ENCODE measurements around the gene DRAM1. TPM values are rescaled to one million over a fixed set of nuclear protein-coding genes. Genes with fewer than 3 reads are reported as not detected.

Gene DRAM1
- total RNA-seq, 1 donor from 2014 or later = 3.4 TPM

DNA sequence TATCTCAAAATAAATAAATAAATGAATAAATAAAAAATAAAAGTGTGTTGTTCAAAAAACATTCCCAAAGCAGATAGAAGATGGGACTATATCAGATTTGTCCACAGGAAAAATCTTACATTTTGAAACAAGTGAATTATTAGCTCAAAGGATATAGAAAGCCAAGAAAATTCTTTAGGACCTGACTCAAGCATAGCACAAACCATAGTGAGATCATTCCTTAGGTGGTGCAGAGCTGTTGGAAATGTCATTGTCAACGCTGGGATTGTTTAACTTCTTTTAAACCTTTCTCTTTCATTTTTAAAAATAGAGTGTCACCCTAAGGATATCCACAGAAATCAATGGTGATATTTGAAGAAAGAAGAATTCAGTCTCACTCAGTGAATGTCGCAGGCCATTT, 43.5 kb downstream of the DRAM1 start:
- no peak overlapping the region for H3K27ac Mint-ChIP-seq (ENCODE audit: unreplicated experiment)
- H3K4me1 Mint-ChIP-seq = no peaks in the 10 kb centered on the region
- TF ChIP-seq, protein P1, sequence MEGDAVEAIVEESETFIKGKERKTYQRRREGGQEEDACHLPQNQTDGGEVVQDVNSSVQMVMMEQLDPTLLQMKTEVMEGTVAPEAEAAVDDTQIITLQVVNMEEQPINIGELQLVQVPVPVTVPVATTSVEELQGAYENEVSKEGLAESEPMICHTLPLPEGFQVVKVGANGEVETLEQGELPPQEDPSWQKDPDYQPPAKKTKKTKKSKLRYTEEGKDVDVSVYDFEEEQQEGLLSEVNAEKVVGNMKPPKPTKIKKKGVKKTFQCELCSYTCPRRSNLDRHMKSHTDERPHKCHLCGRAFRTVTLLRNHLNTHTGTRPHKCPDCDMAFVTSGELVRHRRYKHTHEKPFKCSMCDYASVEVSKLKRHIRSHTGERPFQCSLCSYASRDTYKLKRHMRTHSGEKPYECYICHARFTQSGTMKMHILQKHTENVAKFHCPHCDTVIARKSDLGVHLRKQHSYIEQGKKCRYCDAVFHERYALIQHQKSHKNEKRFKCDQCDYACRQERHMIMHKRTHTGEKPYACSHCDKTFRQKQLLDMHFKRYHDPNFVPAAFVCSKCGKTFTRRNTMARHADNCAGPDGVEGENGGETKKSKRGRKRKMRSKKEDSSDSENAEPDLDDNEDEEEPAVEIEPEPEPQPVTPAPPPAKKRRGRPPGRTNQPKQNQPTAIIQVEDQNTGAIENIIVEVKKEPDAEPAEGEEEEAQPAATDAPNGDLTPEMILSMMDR (conservative IDR thresholded peaks at IDR 0.05) = no peak
- no peaks in the 10 kb centered on the region for H3K36me3 Mint-ChIP-seq (ENCODE audit: low read depth)
- DNase-seq (ENCODE audit: low read depth, low spot score) = no peak
- no peaks in the 10 kb centered on the region for H3K9me3 Mint-ChIP-seq
- no peak overlapping the region for H3K4me3 Mint-ChIP-seq
- peaks cover 5% of the 10 kb centered on the region for H3K27me3 Mint-ChIP-seq (ENCODE audit: low read depth)

DNA sequence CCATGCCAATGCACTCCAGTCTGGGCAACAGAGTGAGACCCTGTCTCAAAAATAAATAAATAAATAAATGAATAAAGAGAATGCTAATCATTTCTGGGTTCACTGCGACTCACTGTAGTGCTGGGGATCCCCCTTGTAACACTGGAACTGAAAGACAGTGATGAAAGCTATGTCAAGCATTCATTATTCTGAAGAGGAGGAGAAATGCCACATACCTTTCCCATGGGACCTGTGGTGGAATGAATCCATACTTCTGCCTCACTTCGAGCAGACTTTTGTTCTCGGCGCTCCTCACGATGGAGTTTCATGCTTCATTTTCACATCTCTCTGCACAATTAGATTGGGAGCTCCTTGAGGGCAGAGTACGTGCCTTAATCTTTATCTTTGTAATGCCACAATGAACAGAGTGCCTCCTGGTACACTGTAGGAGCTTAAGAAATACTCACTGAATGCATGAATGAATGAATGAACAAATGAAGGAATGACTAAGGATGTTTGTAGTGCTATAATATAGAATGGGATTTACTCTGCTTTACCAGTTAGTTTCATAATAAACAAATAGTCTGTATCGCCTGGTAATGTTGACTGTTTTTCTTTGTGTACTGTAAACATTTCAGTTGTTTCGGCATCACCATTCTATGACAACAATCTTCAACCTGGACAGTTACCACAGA, 45.8 kb downstream of the DRAM1 start:
- no peaks in the 10 kb centered on the region for H3K27me3 Mint-ChIP-seq (ENCODE audit: low read depth)
- TF ChIP-seq, protein P1 (conservative IDR thresholded peaks at IDR 0.05) = no peak
- no peak overlapping the region for H3K4me3 Mint-ChIP-seq
- H3K36me3 Mint-ChIP-seq (ENCODE audit: low read depth) = no peaks in the 10 kb centered on the region
- DNase-seq (ENCODE audit: low read depth, low spot score) = no peak
- H3K4me1 Mint-ChIP-seq = no peaks in the 10 kb centered on the region
- H3K27ac Mint-ChIP-seq (ENCODE audit: unreplicated experiment) = no peak overlapping the region
- no peaks in the 10 kb centered on the region for H3K9me3 Mint-ChIP-seq

DNA sequence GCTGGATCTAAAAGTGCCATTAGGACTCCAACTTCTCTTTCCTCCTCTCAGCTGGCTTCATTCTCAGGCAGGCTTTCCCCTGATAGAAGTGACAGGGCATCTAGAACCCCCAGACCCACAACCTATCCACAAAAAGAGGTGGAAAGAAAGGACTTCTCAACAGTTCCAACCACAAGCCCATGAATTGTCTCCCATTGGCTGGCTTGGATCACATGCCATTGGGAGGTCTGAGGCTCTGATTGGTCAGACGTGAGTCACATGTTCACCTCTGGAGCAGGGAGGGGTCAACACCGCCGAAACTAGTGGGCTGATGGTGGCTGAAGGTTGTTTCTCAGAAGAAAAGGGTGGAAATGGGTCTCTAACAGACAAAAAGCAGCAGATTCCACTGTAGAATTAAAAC, 47.2 kb downstream of the DRAM1 start:
- DNase-seq (ENCODE audit: low read depth, low spot score) = no peak
- Mint-ChIP-seq H3K27me3 (ENCODE audit: low read depth) (no peaks in the 10 kb centered on the region), H3K4me3 (no peak overlapping the region), H3K9me3 (no peaks in the 10 kb centered on the region), H3K27ac (ENCODE audit: unreplicated experiment) (no peak overlapping the region), H3K4me1 (no peaks in the 10 kb centered on the region), H3K36me3 (ENCODE audit: low read depth) (no peaks in the 10 kb centered on the region)
- TF ChIP-seq, protein P1 (conservative IDR thresholded peaks at IDR 0.05) = no peak

DNA sequence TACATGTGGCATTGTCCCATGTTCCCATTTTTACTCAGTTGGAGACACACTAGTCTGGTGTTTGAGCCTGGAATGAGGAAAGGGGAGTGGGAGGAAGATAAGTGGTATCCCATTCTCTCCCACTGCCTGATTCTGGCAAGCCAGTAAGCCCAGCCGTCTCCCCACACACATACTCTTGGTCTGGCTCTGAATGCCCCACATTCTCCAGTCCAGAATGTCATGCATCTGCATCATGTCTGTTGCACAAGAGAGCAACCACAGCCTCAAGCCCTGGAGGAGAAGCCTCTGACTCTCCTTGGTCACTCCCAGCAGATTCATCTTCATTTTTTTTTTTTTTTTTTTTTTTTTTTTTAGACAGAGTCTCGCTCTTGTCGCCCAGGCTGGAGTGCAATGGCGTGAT, 48.0 kb downstream of the DRAM1 start:
- H3K27me3 Mint-ChIP-seq (ENCODE audit: low read depth) = no peaks in the 10 kb centered on the region
- no peaks in the 10 kb centered on the region for H3K4me1 Mint-ChIP-seq
- no peaks in the 10 kb centered on the region for H3K9me3 Mint-ChIP-seq
- TF ChIP-seq, protein P1 (conservative IDR thresholded peaks at IDR 0.05) = no peak
- no peak for DNase-seq (ENCODE audit: low read depth, low spot score)
- no peak overlapping the region for H3K4me3 Mint-ChIP-seq
- no peak overlapping the region for H3K27ac Mint-ChIP-seq (ENCODE audit: unreplicated experiment)
- no peaks in the 10 kb centered on the region for H3K36me3 Mint-ChIP-seq (ENCODE audit: low read depth)

DNA sequence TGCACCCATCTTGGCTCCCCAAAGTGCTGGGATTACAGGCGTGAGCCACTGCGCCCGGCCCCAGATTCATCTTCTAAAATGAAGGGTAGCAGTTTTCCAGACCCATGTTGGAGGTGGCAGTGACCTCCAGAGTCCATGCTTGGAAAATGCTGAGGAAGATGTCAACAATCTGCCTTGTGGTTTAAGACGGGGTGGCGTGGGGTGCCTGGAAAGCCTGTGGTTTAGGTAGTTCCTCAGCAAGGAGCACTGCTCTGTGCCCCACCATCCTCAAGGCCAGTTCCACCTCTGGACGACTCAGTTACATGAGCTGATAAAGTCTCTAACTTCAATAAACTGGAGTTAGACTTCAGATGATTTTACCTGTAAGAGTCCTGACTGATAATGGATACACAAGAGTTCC, 48.6 kb downstream of the DRAM1 start:
- H3K36me3 Mint-ChIP-seq (ENCODE audit: low read depth) = no peaks in the 10 kb centered on the region
- TF ChIP-seq, protein P1 (conservative IDR thresholded peaks at IDR 0.05) = no peak
- H3K4me3 Mint-ChIP-seq = no peak overlapping the region
- no peaks in the 10 kb centered on the region for H3K9me3 Mint-ChIP-seq
- no peaks in the 10 kb centered on the region for H3K4me1 Mint-ChIP-seq
- H3K27me3 Mint-ChIP-seq (ENCODE audit: low read depth) = no peaks in the 10 kb centered on the region
- no peak for DNase-seq (ENCODE audit: low read depth, low spot score)
- H3K27ac Mint-ChIP-seq (ENCODE audit: unreplicated experiment) = no peak overlapping the region
